Measurements from ENCODE around the gene TMEM273.

TMEM273 gene

GRCh38 chr10:49187950-49188761 is at the start of gene TMEM273:
TSS of gene TMEM273 (minus strand) at chr10:49188391. CDS start at chr10:49188336, 55 bp downstream.
- no peak within 1 kb of the TSS for H3K4me3 ChIP-seq (ENCODE audit: low read depth, low read length)
- DNase-seq (ENCODE audit: low read depth) = no peak
- TF ChIP-seq CTCF (conservative IDR thresholded peaks at IDR 0.05; ENCODE audit: low read depth, low read length) = no peak

- no peak for DNase-seq (ENCODE audit: low read depth)
- no peak for TF ChIP-seq CTCF (conservative IDR thresholded peaks at IDR 0.05; ENCODE audit: low read depth, low read length)
- no peak overlapping the region for H3K4me3 ChIP-seq (ENCODE audit: low read depth, low read length)
Measured at GRCh38 chr10:49237985-49238384, 49.8 kb upstream of the TMEM273 start.

- DNase-seq (ENCODE audit: low read depth) = no peak
- TF ChIP-seq CTCF (conservative IDR thresholded peaks at IDR 0.05; ENCODE audit: low read depth, low read length) = no peak
- no peak overlapping the region for H3K4me3 ChIP-seq (ENCODE audit: low read depth, low read length)
Measured at GRCh38 chr10:49235392-49235791, 47.2 kb upstream of the TMEM273 start.

GRCh38 chr10:49231086-49231820 is 43.1 kb upstream of the TMEM273 start:
- H3K4me3 ChIP-seq (ENCODE audit: low read depth, low read length) = no peak overlapping the region
- no peak for TF ChIP-seq CTCF (conservative IDR thresholded peaks at IDR 0.05; ENCODE audit: low read depth, low read length)
- DNase-seq (ENCODE audit: low read depth) = no peak

GRCh38 chr10:49230004-49230403 is 41.8 kb upstream of the TMEM273 start:
- no peak for TF ChIP-seq CTCF (conservative IDR thresholded peaks at IDR 0.05; ENCODE audit: low read depth, low read length)
- no peak overlapping the region for H3K4me3 ChIP-seq (ENCODE audit: low read depth, low read length)
- DNase-seq (ENCODE audit: low read depth) = no peak

- H3K4me3 ChIP-seq (ENCODE audit: low read depth, low read length) = no peak overlapping the region
- no peak for TF ChIP-seq CTCF (conservative IDR thresholded peaks at IDR 0.05; ENCODE audit: low read depth, low read length)
- no peak for DNase-seq (ENCODE audit: low read depth)
Measured at GRCh38 chr10:49228677-49229076, 40.5 kb upstream of the TMEM273 start.

All from choroid plexus epithelial cell (primary cell).